C4-2B (cell line): Measurements from ENCODE around the gene ARHGEF16.

Source experiments
- H3K27ac ChIP-seq: fragments of 450-650 bp; 2 replicates; pipeline ENCODE4 v1.5.1; 2017
- ZFX ChIP-seq: fragments of 450-650 bp; IDR thresholded peaks from 2 replicates; pipeline ENCODE4 v1.6.1; 2017
- TF ChIP-seq, protein P1 (sequence below): fragments of 450-650 bp; conservative IDR thresholded peaks from 2 replicates; pipeline ENCODE4 v1.5.1; 2017; ENCODE audit warnings: mild to moderate bottlenecking

The ARHGEF16 gene

DNA sequence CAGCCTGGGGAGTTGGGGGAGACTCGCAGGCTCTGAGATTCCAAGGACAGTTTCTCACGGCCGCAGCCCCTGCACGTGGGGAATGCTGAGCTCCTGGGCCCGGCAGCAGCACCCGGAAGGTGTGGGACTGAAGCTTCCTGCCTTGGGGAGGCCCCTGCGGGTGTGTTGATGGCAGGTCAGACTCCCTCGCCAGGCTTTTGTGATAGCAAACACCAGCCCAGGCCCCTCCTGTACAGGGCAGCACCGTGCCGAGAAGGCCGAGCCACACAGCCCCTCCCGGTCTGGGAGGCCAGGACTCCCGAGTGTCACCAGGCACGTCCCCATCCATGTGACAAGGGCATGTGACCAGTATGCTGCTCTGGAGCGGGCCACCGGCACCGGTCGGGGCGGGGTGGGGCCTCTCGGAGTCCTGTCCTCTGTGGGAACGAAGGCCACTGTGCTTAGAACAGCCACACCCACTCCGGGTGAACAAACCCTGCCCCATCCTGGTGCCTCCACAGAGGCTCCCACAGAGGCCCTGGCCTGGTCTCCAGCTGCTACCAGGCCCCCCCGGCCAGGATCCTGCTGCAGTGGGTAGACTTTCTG lies 31.1 kb upstream of the ARHGEF16 start:
- no peak overlapping the region for H3K27ac ChIP-seq
- TF ChIP-seq, protein P1, sequence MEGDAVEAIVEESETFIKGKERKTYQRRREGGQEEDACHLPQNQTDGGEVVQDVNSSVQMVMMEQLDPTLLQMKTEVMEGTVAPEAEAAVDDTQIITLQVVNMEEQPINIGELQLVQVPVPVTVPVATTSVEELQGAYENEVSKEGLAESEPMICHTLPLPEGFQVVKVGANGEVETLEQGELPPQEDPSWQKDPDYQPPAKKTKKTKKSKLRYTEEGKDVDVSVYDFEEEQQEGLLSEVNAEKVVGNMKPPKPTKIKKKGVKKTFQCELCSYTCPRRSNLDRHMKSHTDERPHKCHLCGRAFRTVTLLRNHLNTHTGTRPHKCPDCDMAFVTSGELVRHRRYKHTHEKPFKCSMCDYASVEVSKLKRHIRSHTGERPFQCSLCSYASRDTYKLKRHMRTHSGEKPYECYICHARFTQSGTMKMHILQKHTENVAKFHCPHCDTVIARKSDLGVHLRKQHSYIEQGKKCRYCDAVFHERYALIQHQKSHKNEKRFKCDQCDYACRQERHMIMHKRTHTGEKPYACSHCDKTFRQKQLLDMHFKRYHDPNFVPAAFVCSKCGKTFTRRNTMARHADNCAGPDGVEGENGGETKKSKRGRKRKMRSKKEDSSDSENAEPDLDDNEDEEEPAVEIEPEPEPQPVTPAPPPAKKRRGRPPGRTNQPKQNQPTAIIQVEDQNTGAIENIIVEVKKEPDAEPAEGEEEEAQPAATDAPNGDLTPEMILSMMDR = no peak
- TF ChIP-seq ZFX = no peak

DNA sequence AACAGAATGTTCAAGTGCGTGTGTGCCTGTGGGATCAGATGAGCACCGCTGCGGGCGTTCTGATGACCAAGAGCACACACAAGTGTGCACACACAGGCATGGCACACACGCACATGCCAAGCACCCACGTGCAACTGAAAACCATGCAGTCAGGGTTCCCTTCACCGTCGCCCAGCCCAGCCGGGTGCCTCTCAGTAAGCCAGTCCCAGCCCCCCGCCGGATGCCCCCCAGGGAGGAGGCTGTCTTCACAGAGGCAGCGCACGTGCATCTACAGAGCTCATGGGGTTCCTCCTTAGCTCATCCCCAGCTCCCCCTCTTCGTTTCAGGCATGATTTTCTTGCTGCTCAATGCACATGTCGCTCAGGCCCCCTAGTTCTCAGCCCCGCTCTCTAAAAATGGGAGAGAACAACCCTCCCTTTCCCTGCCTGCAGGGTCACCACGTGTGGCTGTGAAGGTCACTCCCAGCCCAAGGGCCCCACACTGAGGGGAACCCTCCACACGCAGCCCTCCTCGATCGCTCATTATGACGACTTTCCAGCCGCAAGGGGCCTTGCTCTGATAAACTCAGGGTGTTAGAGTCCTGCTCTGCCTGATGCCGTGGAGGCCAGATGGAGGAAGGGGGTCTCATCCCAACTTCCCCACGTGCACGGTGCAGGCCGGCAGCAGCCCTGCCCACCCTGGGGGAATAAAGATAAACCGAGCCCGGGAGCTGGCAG lies 30.4 kb upstream of the ARHGEF16 start:
- H3K27ac ChIP-seq = no peak overlapping the region

DNA sequence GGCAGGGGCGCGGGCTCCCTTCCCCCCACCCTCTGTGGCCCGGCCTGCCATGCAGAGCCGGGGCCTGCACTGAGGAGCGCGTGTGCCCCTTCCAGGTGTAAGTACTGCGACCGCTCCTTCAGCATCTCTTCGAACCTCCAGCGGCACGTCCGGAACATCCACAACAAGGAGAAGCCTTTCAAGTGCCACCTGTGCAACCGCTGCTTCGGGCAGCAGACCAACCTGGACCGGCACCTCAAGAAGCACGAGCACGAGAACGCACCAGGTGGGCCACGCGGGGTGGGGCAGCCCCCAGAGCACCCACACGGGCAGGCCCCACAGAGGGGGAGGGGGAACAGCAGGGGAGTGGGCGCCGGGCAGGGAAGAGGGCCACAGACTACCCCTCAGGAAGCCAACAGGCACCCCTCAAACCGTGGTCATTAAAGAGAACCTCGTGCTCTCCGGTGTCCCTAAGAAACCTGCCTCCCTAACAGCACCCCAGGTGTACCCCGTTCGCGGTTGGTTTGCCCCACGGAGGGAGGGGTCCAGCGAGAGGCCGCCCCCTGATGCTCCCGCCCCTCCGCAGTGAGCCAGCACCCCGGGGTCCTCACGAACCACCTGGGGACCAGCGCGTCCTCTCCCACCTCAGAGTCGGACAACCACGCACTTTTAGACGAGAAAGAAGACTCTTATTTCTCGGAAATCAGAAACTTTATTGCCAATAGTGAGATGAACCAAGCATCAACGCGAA lies 28.8 kb upstream of the ARHGEF16 start:
- no peak for TF ChIP-seq ZFX
- TF ChIP-seq, protein P1 = no peak
- H3K27ac ChIP-seq = no peak overlapping the region; the same call in 1 of the 2 replicates

More for the DNA sequence above, 30.4 kb upstream of the ARHGEF16 start:
- TF ChIP-seq, protein P1 = no peak
- TF ChIP-seq ZFX = no peak

DNA sequence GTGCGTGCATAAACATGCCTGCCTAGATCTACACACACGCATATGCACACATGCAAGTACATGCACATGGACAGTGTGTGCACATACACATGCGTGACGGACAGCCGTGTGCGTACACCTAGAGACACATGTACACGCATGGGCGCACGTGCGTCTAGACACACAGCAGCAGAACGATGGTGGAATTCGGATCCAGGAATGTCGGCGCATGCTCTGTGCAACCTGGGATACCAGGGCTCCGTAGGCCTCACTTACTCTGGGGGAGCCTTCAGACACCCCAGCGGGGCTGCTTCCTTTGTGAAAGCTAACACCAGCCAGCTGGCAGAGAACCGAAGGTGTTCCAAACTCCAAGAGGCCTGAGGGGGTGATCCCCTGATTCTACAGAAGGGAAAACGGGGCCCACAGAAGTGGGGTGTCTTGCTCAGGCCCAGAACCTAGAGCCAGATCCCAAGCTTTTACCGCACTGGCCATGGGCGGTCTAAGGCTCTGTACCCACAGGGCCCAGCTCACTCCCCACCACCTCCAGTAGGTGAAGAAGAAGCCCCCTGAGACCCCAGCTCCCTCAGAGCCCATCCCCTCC lies 27.4 kb upstream of the ARHGEF16 start:
- no peak overlapping the region for H3K27ac ChIP-seq
- TF ChIP-seq, protein P1 = no peak
- TF ChIP-seq ZFX = no peak

DNA sequence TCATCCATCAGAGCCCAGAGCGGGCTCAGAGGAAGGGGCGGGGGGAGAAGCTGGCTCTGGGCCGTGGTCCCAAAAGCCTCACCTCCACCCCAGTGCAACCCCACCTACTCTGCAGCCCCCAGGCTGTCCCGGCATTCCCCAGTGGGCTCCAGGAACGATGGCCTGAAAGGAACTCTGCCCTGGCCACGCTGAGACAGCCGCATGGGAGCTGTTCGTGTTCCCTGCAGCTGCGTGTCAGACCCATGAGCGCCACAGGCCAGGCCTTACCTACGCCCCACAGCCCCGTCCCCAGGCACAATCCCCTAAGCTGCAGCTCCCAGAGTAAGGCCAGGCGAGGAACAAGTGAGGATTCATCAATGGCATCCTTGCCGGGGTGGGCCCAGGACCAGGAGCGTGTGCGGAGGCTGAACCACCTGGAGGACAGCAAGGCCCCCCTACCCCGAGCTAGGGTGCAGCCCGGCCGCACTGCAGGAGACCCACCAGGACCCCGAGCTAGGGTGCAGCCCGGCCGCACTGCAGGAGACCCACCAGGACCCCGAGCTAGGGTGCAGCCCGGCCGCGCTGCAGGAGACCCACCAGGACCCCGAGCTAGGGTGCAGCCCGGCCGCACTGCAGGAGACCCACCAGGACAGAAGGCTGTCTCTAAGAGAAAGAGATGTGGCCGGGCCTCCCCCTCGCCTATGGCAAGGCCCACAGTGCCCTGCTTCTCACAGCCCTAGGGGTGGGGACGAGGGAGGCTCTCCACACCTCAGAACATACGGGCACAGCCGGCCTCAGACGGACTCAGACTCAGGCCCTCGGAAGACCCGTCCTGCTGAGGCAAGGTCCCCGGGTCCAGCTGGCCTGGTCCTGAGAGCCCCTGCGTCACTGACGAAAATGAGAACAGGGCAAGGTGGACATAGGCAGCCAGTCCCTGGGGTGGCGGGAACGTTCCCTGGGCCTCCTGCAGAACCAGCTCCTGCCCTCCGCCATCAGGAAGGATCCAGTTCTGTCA lies 26.5 kb upstream of the ARHGEF16 start:
- H3K27ac ChIP-seq = no peak overlapping the region
- TF ChIP-seq ZFX = no peak
- TF ChIP-seq, protein P1 = no peak

DNA sequence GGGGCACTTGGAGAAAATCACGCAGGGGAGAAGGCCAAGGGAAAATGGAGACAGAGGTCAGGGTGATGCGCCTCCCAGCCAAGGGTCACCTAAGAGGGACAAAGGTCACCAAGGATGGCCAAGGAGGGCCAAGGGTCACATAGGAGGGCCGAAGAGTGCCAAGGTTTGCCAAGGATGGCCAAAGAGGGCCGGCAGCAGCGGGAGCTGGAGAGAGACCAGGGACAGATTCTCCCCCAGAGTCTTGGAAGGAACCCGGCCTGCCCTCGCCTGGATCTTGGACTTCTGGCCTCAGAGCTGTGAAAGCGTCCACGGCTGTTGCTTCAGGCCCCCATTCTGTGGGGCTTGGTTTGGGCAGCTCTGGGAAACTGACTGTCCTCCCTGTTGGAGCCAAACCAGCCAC lies 25.6 kb upstream of the ARHGEF16 start:
- TF ChIP-seq ZFX = no peak
- TF ChIP-seq, protein P1 = no peak
- no peak overlapping the region for H3K27ac ChIP-seq
